ENCODE results near the gene PSME1. TPM values are rescaled to one million over a fixed set of nuclear protein-coding genes. Genes with fewer than 3 reads are reported as not detected.

Gene PSME1
- polyA plus RNA-seq, 4 donors = 307 to 576 (median 467) TPM

DNA sequence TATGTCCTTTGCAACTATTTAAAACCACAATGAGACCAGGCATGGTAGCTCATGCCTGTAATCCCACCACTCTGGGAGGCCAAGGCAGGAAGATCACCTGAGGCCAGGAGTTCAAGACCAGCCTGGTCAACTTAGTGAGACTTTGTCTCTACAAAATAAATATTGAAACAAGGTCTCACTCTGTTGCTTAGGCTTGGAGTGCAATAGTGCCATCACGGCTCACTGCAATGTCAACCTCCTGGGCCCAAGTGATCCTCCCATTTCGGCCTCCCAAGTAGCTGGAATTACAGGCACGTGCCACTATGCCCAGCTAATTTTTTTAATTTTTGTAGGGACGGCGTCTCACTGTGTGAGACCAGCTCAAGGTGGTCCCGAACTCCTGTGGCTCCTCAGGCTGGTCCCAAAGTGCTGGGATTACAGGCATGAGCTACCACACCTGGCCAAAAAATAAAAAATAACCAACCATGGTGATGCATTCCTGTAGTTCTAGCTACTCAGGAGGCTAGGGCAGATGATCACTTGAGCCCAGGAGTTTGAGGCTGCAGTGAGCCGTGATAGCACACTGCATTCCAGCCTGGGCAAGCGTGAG lies 6.5 kb upstream of the PSME1 start:
- Histone ChIP-seq H3K9me3 (ENCODE audit: control insufficient read depth in 2 of 2, insufficient read depth in 1 of 2, low read depth in 1 of 2, low read length in 1 of 2) (no peaks in the 10 kb centered on the region), H3K27ac (ENCODE audit: low read depth in 1 of 3, low read length in 2 of 3) (no peak overlapping the region), H3K27me3 (ENCODE audit: control insufficient read depth in 3 of 3, insufficient read depth in 3 of 3, low read length in 3 of 3) (no peaks in the 10 kb centered on the region), H3K4me3 (ENCODE audit: low read depth in 1 of 3, low read length in 3 of 3) (no peak overlapping the region), H3K4me1 (ENCODE audit: control insufficient read depth in 3 of 3, insufficient read depth in 2 of 3, low read depth in 1 of 3, low read length in 2 of 3) (peaks cover 0 to 5% (median 0%) of the 10 kb centered on the region in 3 donors), H3K36me3 (ENCODE audit: control insufficient read depth in 3 of 3, insufficient read depth in 2 of 3, low read depth in 1 of 3, low read length in 3 of 3) (peaks cover 0 to 20% (median 0%) of the 10 kb centered on the region in 3 donors)
- 94 to 97% (median 96%) methylated on average over 8 of the region's 8 CpGs for WGBS, 3 donors
- FAIRE-seq (no peak), DNase-seq (no peak)

DNA sequence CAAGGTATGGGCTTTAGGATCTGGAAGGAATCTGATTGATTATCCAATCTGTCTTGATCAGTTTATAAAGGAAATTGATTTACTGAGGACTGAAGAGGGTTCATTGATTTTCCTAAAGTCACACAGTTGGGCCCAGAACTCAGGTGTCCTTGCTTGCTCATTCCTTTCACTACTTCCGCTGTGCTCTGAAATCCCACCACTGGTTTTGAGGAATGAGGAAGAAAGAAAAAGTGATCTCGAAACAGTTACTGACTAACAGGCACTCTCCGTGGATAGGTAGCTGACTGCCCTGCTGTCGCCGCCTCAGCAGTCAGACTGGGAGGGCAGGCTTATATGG lies 5.6 kb upstream of the PSME1 start, which contains the start of gene FITM1:
TSS of gene FITM1 (plus strand) at position 280 of the 337 bp plus-strand sequence. CDS start 905 bp downstream, outside the sequence.
- Histone ChIP-seq H3K4me3 (ENCODE audit: low read depth in 1 of 3, low read length in 3 of 3) (no peak within 1 kb of the TSS), H3K27me3 (ENCODE audit: control insufficient read depth in 3 of 3, insufficient read depth in 3 of 3, low read length in 3 of 3) (no peaks in the 10 kb centered on the region), H3K4me1 (ENCODE audit: control insufficient read depth in 3 of 3, insufficient read depth in 2 of 3, low read depth in 1 of 3, low read length in 2 of 3) (peaks cover 0 to 7% (median 0%) of the 10 kb centered on the region in 3 donors), H3K36me3 (ENCODE audit: control insufficient read depth in 3 of 3, insufficient read depth in 2 of 3, low read depth in 1 of 3, low read length in 3 of 3) (peaks cover 0 to 19% (median 0%) of the 10 kb centered on the region in 3 donors), H3K9me3 (ENCODE audit: control insufficient read depth in 2 of 2, insufficient read depth in 1 of 2, low read depth in 1 of 2, low read length in 1 of 2) (no peaks in the 10 kb centered on the region), H3K27ac (ENCODE audit: low read depth in 1 of 3, low read length in 2 of 3) (peak within 1 kb of the TSS in 1 of 3 donors; percentile 8)
- FAIRE-seq (no peak), DNase-seq (no peak)
- 91 to 95% (median 94%) methylated on average over 5 of the region's 5 CpGs for WGBS, 3 donors

DNA sequence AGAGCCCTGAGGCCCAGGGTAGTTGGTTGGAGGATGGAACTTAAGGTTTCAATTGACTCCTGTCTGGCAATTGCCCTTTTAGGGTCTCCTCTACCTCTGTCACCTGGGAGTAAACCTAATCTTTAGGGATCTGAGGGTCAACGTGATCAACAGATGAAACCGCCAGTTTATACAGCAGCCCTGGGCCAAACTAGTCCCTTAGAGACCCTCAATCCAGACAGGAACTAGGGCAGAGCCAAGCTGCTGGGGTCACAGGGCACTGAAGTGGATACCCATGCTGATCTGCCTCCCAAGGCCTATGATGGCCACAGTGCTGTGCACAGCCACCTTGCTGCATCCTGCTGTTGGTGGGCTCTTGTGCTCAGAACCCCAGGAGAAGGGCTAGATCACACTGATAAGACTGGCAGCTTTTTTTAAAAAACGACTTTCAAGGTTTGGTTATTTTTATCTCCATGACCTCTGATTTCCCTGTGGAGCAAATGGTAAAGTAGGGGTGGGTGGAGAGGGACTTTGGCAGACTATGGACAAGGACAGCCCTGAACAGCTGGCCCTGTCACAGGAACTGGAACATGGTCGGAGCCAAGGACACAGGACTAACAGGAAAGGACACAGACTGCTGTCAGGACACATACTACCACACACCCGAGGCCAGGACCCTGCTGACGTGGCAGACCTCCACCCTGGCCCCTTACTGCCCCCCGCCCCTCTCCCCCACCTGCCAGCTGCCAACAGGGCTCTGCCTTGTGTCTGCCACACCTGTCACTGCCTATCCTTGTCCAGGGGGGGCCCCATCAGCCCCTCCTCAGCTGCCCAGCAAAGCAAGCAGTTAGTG lies 5.1 kb upstream of the PSME1 start:
- no peak overlapping the region for H3K4me3 ChIP-seq (ENCODE audit: low read depth in 1 of 3, low read length in 3 of 3)
- peak overlapping the region in 1 of 3 donors; percentile 8 for H3K27ac ChIP-seq (ENCODE audit: low read depth in 1 of 3, low read length in 2 of 3)
- FAIRE-seq (no peak), DNase-seq (no peak)
- no peaks in the 10 kb centered on the region for H3K9me3 ChIP-seq (ENCODE audit: control insufficient read depth in 2 of 2, insufficient read depth in 1 of 2, low read depth in 1 of 2, low read length in 1 of 2)
- peaks cover 0 to 19% (median 0%) of the 10 kb centered on the region in 3 donors for H3K36me3 ChIP-seq (ENCODE audit: control insufficient read depth in 3 of 3, insufficient read depth in 2 of 3, low read depth in 1 of 3, low read length in 3 of 3)
- WGBS, 3 donors = 50 to 60% (median 59%) methylated on average over 7 of the region's 7 CpGs
- H3K27me3 ChIP-seq (ENCODE audit: control insufficient read depth in 3 of 3, insufficient read depth in 3 of 3, low read length in 3 of 3) = no peaks in the 10 kb centered on the region
- H3K4me1 ChIP-seq (ENCODE audit: control insufficient read depth in 3 of 3, insufficient read depth in 2 of 3, low read depth in 1 of 3, low read length in 2 of 3) = peaks cover 0 to 11% (median 0%) of the 10 kb centered on the region in 3 donors

DNA sequence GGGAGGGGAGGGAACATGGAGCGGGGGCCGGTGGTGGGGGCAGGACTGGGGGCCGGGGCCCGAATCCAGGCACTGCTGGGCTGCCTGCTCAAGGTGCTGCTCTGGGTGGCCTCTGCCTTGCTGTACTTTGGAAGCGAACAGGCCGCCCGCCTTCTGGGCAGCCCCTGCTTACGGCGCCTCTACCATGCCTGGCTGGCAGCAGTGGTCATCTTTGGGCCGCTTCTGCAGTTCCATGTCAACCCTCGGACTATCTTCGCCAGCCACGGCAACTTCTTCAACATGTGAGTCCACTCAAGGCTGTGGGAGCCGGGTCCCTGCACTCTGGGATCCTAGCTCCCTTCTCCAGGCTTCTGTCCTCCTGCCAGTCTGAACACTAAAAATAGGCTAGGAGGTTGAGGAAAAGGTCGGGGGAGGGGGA lies 4.4 kb upstream of the PSME1 start:
- Histone ChIP-seq H3K27ac (ENCODE audit: low read depth in 1 of 3, low read length in 2 of 3) (peak overlapping the region in 1 of 3 donors; percentile 28), H3K36me3 (ENCODE audit: control insufficient read depth in 3 of 3, insufficient read depth in 2 of 3, low read depth in 1 of 3, low read length in 3 of 3) (peaks cover 0 to 18% (median 0%) of the 10 kb centered on the region in 3 donors), H3K27me3 (ENCODE audit: control insufficient read depth in 3 of 3, insufficient read depth in 3 of 3, low read length in 3 of 3) (no peaks in the 10 kb centered on the region), H3K4me3 (ENCODE audit: low read depth in 1 of 3, low read length in 3 of 3) (no peak overlapping the region), H3K4me1 (ENCODE audit: control insufficient read depth in 3 of 3, insufficient read depth in 2 of 3, low read depth in 1 of 3, low read length in 2 of 3) (peaks cover 0 to 11% (median 0%) of the 10 kb centered on the region in 3 donors), H3K9me3 (ENCODE audit: control insufficient read depth in 2 of 2, insufficient read depth in 1 of 2, low read depth in 1 of 2, low read length in 1 of 2) (no peaks in the 10 kb centered on the region)
- 82 to 87% (median 83%) methylated on average over 15 of the region's 15 CpGs for WGBS, 3 donors
- FAIRE-seq = no peak
- no peak for DNase-seq

DNA sequence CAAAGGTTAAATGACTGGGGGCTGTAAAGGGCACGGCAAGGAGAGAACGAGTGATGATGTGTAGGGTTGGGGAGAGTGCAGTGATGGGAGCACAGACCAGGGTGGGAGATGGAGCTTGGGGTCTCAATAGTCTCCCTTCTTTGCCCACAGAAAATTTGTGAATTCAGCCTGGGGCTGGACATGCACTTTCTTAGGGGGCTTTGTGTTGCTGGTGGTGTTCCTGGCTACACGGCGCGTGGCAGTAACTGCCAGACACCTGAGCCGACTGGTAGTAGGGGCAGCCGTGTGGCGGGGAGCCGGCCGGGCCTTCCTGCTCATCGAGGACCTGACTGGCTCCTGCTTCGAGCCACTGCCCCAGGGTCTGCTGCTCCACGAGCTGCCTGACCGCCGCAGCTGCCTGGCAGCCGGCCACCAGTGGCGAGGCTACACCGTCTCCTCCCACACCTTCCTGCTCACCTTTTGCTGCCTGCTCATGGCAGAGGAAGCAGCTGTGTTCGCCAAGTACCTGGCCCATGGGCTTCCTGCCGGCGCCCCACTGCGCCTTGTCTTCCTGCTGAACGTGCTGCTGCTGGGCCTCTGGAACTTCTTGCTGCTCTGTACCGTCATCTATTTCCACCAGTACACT lies 3.8 kb upstream of the PSME1 start:
- Histone ChIP-seq H3K27ac (ENCODE audit: low read depth in 1 of 3, low read length in 2 of 3) (no peak overlapping the region), H3K4me3 (ENCODE audit: low read depth in 1 of 3, low read length in 3 of 3) (no peak overlapping the region), H3K36me3 (ENCODE audit: control insufficient read depth in 3 of 3, insufficient read depth in 2 of 3, low read depth in 1 of 3, low read length in 3 of 3) (peaks cover 0 to 24% (median 1%) of the 10 kb centered on the region in 3 donors), H3K4me1 (ENCODE audit: control insufficient read depth in 3 of 3, insufficient read depth in 2 of 3, low read depth in 1 of 3, low read length in 2 of 3) (peaks cover 0 to 16% (median under 1%) of the 10 kb centered on the region in 3 donors), H3K27me3 (ENCODE audit: control insufficient read depth in 3 of 3, insufficient read depth in 3 of 3, low read length in 3 of 3) (no peaks in the 10 kb centered on the region), H3K9me3 (ENCODE audit: control insufficient read depth in 2 of 2, insufficient read depth in 1 of 2, low read depth in 1 of 2, low read length in 1 of 2) (no peaks in the 10 kb centered on the region)
- FAIRE-seq = no peak
- 67 to 71% (median 68%) methylated on average over 19 to 24 of the region's 24 CpGs for WGBS, 3 donors
- no peak for DNase-seq

DNA sequence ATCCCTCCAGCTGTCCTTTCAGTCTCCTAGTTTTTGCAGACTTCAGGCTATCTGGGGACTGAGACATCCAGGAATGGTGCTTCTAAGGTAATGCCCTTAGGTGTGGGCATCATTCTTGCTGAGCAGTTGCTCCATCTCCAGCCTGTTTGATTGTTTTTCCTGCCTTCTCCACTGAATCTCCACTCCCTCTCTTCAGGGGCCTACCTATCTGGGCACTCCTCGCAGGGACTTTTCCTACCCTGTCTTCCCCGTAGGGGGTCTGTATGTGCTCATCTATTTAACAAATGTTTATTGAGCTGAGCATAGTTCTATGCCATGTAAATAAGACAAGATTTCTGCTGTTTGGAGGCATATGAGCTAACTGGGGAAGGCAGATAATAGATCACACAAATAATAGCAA lies 3.0 kb upstream of the PSME1 start:
- Histone ChIP-seq H3K4me1 (ENCODE audit: control insufficient read depth in 3 of 3, insufficient read depth in 2 of 3, low read depth in 1 of 3, low read length in 2 of 3) (peaks cover 0 to 24% (median 8%) of the 10 kb centered on the region in 3 donors), H3K27me3 (ENCODE audit: control insufficient read depth in 3 of 3, insufficient read depth in 3 of 3, low read length in 3 of 3) (no peaks in the 10 kb centered on the region), H3K9me3 (ENCODE audit: control insufficient read depth in 2 of 2, insufficient read depth in 1 of 2, low read depth in 1 of 2, low read length in 1 of 2) (no peaks in the 10 kb centered on the region), H3K27ac (ENCODE audit: low read depth in 1 of 3, low read length in 2 of 3) (no peak overlapping the region), H3K36me3 (ENCODE audit: control insufficient read depth in 3 of 3, insufficient read depth in 2 of 3, low read depth in 1 of 3, low read length in 3 of 3) (peaks cover 0 to 32% (median 6%) of the 10 kb centered on the region in 3 donors), H3K4me3 (ENCODE audit: low read depth in 1 of 3, low read length in 3 of 3) (no peak overlapping the region)
- no peak for FAIRE-seq
- 91 to 95% (median 94%) methylated on average over 2 of the region's 2 CpGs for WGBS, 3 donors
- DNase-seq = no peak

DNA sequence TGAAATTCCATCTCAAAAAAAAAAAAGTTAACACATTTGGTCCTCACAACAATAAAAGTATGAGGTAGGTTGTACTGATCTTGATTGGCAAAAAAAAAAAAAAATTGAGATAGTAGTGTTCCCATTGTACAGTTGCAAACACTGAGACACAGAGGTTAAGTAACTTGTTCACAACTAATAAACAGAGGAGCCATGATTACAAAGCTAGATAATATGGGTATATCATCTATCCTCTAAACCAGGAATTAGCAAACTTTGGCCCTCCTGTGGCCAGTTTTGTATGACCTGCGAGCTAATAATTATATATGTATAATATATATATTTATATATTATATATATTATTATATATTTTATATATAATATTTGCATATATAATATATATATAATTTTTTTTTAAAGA lies 2.3 kb upstream of the PSME1 start:
- no peak for DNase-seq
- Histone ChIP-seq H3K9me3 (ENCODE audit: control insufficient read depth in 2 of 2, insufficient read depth in 1 of 2, low read depth in 1 of 2, low read length in 1 of 2) (no peaks in the 10 kb centered on the region), H3K27me3 (ENCODE audit: control insufficient read depth in 3 of 3, insufficient read depth in 3 of 3, low read length in 3 of 3) (no peaks in the 10 kb centered on the region), H3K4me3 (ENCODE audit: low read depth in 1 of 3, low read length in 3 of 3) (no peak overlapping the region), H3K36me3 (ENCODE audit: control insufficient read depth in 3 of 3, insufficient read depth in 2 of 3, low read depth in 1 of 3, low read length in 3 of 3) (peaks cover under 1 to 40% (median 6%) of the 10 kb centered on the region in 3 donors), H3K27ac (ENCODE audit: low read depth in 1 of 3, low read length in 2 of 3) (no peak overlapping the region), H3K4me1 (ENCODE audit: control insufficient read depth in 3 of 3, insufficient read depth in 2 of 3, low read depth in 1 of 3, low read length in 2 of 3) (peaks cover 0 to 32% (median 8%) of the 10 kb centered on the region in 3 donors)
- FAIRE-seq = no peak
- WGBS, 3 donors = 84 to 94% (median 92%) methylated on average over 1 of the region's 1 CpG

DNA sequence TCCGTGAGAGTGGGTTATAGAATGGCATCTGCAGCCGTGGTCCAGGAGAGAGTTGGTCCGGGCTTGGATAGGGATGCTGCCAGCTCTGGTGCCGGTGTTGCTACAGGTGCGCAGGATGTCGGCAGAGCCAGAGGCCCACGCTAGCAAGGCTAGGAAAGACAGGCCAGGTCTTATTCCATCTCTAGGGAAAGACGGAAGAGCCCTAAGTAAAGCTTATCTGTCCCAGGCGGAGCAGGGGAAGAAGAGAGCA lies 485 bp upstream of the PSME1 start:
- Histone ChIP-seq H3K9me3 (ENCODE audit: control insufficient read depth in 2 of 2, insufficient read depth in 1 of 2, low read depth in 1 of 2, low read length in 1 of 2) (no peaks in the 10 kb centered on the region), H3K4me1 (ENCODE audit: control insufficient read depth in 3 of 3, insufficient read depth in 2 of 3, low read depth in 1 of 3, low read length in 2 of 3) (peaks cover 7 to 42% (median 13%) of the 10 kb centered on the region in 3 donors), H3K27me3 (ENCODE audit: control insufficient read depth in 3 of 3, insufficient read depth in 3 of 3, low read length in 3 of 3) (no peaks in the 10 kb centered on the region), H3K36me3 (ENCODE audit: control insufficient read depth in 3 of 3, insufficient read depth in 2 of 3, low read depth in 1 of 3, low read length in 3 of 3) (peaks cover 5 to 49% (median 6%) of the 10 kb centered on the region in 3 donors), H3K4me3 (ENCODE audit: low read depth in 1 of 3, low read length in 3 of 3) (peak overlapping the region; percentile 55 to 97 (median 92)), H3K27ac (ENCODE audit: low read depth in 1 of 3, low read length in 2 of 3) (peak overlapping the region; percentile 82 to 92 (median 91))
- FAIRE-seq = no peak
- no peak for DNase-seq
- 0 to 6% (median 6%) methylated on average over 9 of the region's 9 CpGs for WGBS, 3 donors

Measured in small intestine (tissue), 7 donors.